GM12878 (cell line): ENCODE results near the gene LYRM4. TPM values are rescaled to one million over a fixed set of nuclear protein-coding genes. Genes with fewer than 3 reads are reported as not detected.

Experiments
- ATF3 ChIP-seq: IDR thresholded peaks from 2 replicates; pipeline ENCODE4 v1.6.1; 2011; ENCODE audit warnings: low read depth, mild to moderate bottlenecking, low read length, moderate library complexity, borderline replicate concordance; ENCODE audit errors: extremely low read depth
- CBFB ChIP-seq: IDR thresholded peaks from 2 replicates; pipeline ENCODE4 v1.6.1; 2016; ENCODE audit warnings: antibody characterized with exemption, low read depth
- CHD1 ChIP-seq: IDR thresholded peaks from 2 replicates; pipeline ENCODE4 v1.6.1; 2012; ENCODE audit warnings: low read depth, low read length, improper control_type of control experiment
- CHD4 ChIP-seq: fragments of 200-600 bp; sonication (generic); IDR thresholded peaks from 2 replicates; pipeline ENCODE4 v1.6.1; 2016; ENCODE audit warnings: mild to moderate bottlenecking
- IRF3 ChIP-seq: fragments of 450-650 bp; IDR thresholded peaks from 2 replicates; pipeline ENCODE4 v1.6.1; 2014; ENCODE audit warnings: mild to moderate bottlenecking
- IRF4 ChIP-seq: IDR thresholded peaks from 2 replicates; pipeline ENCODE4 v1.6.1; 2011; ENCODE audit warnings: low read depth, low read length
- JUNB ChIP-seq: IDR thresholded peaks from 2 replicates; pipeline ENCODE4 v1.6.1; 2016; ENCODE audit warnings: antibody characterized with exemption, mild to moderate bottlenecking
- JUND ChIP-seq: IDR thresholded peaks from 2 replicates; pipeline ENCODE4 v1.6.1; 2012; ENCODE audit warnings: low read depth, mild to moderate bottlenecking, low read length, improper control_type of control experiment, moderate library complexity
- KLF5 ChIP-seq: fragments of 450-650 bp; IDR thresholded peaks from 2 replicates; pipeline ENCODE4 v1.6.1; 2014; ENCODE audit warnings: mild to moderate bottlenecking; ENCODE audit not compliant: partially characterized antibody
- MEF2A ChIP-seq: IDR thresholded peaks from 2 replicates; pipeline ENCODE4 v1.6.1; 2011; ENCODE audit warnings: low read depth, mild to moderate bottlenecking, low read length, moderate library complexity; ENCODE audit not compliant: insufficient read depth
- MTA2 ChIP-seq: fragments of 450-650 bp; IDR thresholded peaks from 2 replicates; pipeline ENCODE4 v1.6.1; 2016; ENCODE audit warnings: low read depth, mild to moderate bottlenecking, moderate library complexity
- NFXL1 ChIP-seq: fragments of 450-650 bp; IDR thresholded peaks from 2 replicates; pipeline ENCODE4 v1.6.1; 2017; ENCODE audit warnings: antibody characterized with exemption, mild to moderate bottlenecking, borderline replicate concordance
- NR2C1 ChIP-seq: fragments of 450-650 bp; IDR thresholded peaks from 2 replicates; pipeline ENCODE4 v1.6.1; 2017; ENCODE audit warnings: antibody characterized with exemption, mild to moderate bottlenecking, moderate library complexity
- PAX5 ChIP-seq: IDR thresholded peaks from 2 replicates; pipeline ENCODE4 v1.6.1; 2011; ENCODE audit warnings: low read depth, low read length, borderline replicate concordance
- RAD21 ChIP-seq: IDR thresholded peaks from 2 replicates; pipeline ENCODE4 v1.6.1; 2011; ENCODE audit warnings: mild to moderate bottlenecking, low read depth, low read length, moderate library complexity; ENCODE audit not compliant: insufficient read depth
- RB1 ChIP-seq: fragments of 450-650 bp; formaldehyde crosslinking; IDR thresholded peaks from 2 replicates; pipeline ENCODE4 v1.6.1; 2017; ENCODE audit warnings: mild to moderate bottlenecking, borderline replicate concordance
- SMAD5 ChIP-seq: IDR thresholded peaks from 2 replicates; pipeline ENCODE4 v1.6.1; 2016; ENCODE audit warnings: antibody characterized with exemption, low read depth
- SPI1 ChIP-seq: IDR thresholded peaks from 2 replicates; pipeline ENCODE4 v1.6.1; 2011; ENCODE audit warnings: low read depth, mild to moderate bottlenecking, low read length, moderate library complexity, borderline replicate concordance; ENCODE audit not compliant: insufficient read depth
- SRF ChIP-seq, 2 experiments: IDR thresholded peaks; 2 replicates each; pipeline ENCODE4 v1.6.1; 2011; ENCODE audit warnings: low read depth in 2 of 2, low read length in 2 of 2, mild to moderate bottlenecking in 1 of 2, moderate library complexity in 1 of 2
- STAT1 ChIP-seq: fragments of 450-650 bp; conservative IDR thresholded peaks from 2 replicates; pipeline ENCODE4 v1.6.1; 2014; ENCODE audit warnings: antibody characterized with exemption, mild to moderate bottlenecking
- TBL1XR1 ChIP-seq: IDR thresholded peaks from 2 replicates; pipeline ENCODE4 v1.6.1; 2012; ENCODE audit warnings: low read depth, low read length, improper control_type of control experiment
- USF1 ChIP-seq: IDR thresholded peaks from 2 replicates; pipeline ENCODE4 v1.6.1; 2011; ENCODE audit warnings: borderline replicate concordance, low read depth, mild to moderate bottlenecking, moderate library complexity, mixed read lengths, low read length; ENCODE audit not compliant: insufficient read depth; ENCODE audit errors: extremely low read length
- WRNIP1 ChIP-seq: IDR thresholded peaks from 2 replicates; pipeline ENCODE4 v1.6.1; 2011; ENCODE audit warnings: low read depth, low read length, improper control_type of control experiment, borderline replicate concordance
- ZBTB4 ChIP-seq: fragments of 450-650 bp; formaldehyde crosslinking; IDR thresholded peaks from 2 replicates; pipeline ENCODE4 v1.4.0; 2022; ENCODE audit warnings: mild to moderate bottlenecking, moderate library complexity
- ZZZ3 ChIP-seq: IDR thresholded peaks from 2 replicates; pipeline ENCODE4 v1.6.1; 2011; ENCODE audit warnings: low read depth; ENCODE audit not compliant: control insufficient read depth, insufficient read length
- polyA plus RNA-seq, 11 experiments: library from polyadenylated mRNA; depleted of rRNA in 4 of 11; unstranded in 6 of 11; stranded (reverse) in 5 of 11; fragments of >200 nt; fragmentation: Nextera tagmentation in 4 of 11; fragmentation: Illumina TruSeq in 1 of 11; extraction: Ambion mirVana in 4 of 11; extraction: Trizol in 1 of 11; gene quantifications; 1 replicate in 1 of 11; 2 replicates in 10 of 11; pipeline versions ENCODE4 v1.2.1 to v1.2.3, GENCODE V29; 2011 to 2016; ENCODE audit warnings: inconsistent platforms in 2 of 11, missing spikeins in 2 of 11, low read depth in 1 of 11
- total RNA-seq, 4 experiments: library from RNA; depleted of rRNA in 3 of 4; stranded (reverse); fragments of >200 nt in 3 of 4; fragmentation: Illumina TruSeq in 1 of 4; extraction: Trizol in 1 of 4; gene quantifications; 2 replicates each; pipeline versions ENCODE4 v1.2.1 to v1.2.3, GENCODE V29; 2013 to 2021
- TF ChIP-seq, protein P1 (sequence below): IDR thresholded peaks from 2 replicates; pipeline ENCODE4 v1.6.1; 2011; ENCODE audit warnings: mild to moderate bottlenecking, low read depth, low read length, moderate library complexity; ENCODE audit not compliant: insufficient replicate concordance

LYRM4 gene
- total and polyA plus RNA-seq, 10 of the 15 experiments (the other 5 are each of a cell fraction or from before 2014, with no cell fraction given) = 32.7 to 66.8 (median 44.0) TPM

- TF ChIP-seq ZBTB4 (CRISPR knock-in tag) = no peak
- no peak for TF ChIP-seq RB1
- TF ChIP-seq USF1 = no peak
- no peak for TF ChIP-seq NR2C1
- TF ChIP-seq CBFB = no peak
- no peak for TF ChIP-seq SRF (IDR thresholded peaks at IDR 0.05; ENCODE audit: low read depth in 2 of 2, low read length in 2 of 2)
- no peak for TF ChIP-seq KLF5
- no peak for TF ChIP-seq CHD4
- no peak for TF ChIP-seq STAT1
- no peak for TF ChIP-seq JUNB
- no peak for TF ChIP-seq MTA2
- no peak for TF ChIP-seq RAD21
- no peak for TF ChIP-seq TBL1XR1
- no peak for TF ChIP-seq NFXL1
- TF ChIP-seq, protein P1, sequence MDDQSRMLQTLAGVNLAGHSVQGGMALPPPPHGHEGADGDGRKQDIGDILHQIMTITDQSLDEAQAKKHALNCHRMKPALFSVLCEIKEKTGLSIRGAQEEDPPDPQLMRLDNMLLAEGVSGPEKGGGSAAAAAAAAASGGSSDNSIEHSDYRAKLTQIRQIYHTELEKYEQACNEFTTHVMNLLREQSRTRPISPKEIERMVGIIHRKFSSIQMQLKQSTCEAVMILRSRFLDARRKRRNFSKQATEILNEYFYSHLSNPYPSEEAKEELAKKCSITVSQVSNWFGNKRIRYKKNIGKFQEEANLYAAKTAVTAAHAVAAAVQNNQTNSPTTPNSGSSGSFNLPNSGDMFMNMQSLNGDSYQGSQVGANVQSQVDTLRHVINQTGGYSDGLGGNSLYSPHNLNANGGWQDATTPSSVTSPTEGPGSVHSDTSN = peak; percentile 76
- TF ChIP-seq CHD1 = no peak
- TF ChIP-seq WRNIP1 = no peak
- no peak for TF ChIP-seq ZZZ3
- no peak for TF ChIP-seq PAX5
- TF ChIP-seq SMAD5 = no peak
- 0 out of 2 replicates have a peak, but pooled peaks have one; percentile 20 for TF ChIP-seq MEF2A
- TF ChIP-seq JUND = no peak
- no peak for TF ChIP-seq SPI1
- TF ChIP-seq IRF4 = no peak
- no peak for TF ChIP-seq ATF3
- TF ChIP-seq IRF3 = no peak
Measured at GRCh38 chr6:5095236-5095635, 165.5 kb downstream of the LYRM4 start (continued).
